Activated effector memory CD4-positive, alpha-beta T cell treated with Interleukin-2 at 50 U/mL for 16 hours (primary cell): Measurements from ENCODE around the gene ZNF503.

Source experiments
- DNase-seq: peaks from one replicate; pipeline ENCODE4 v3.0.0-alpha.2; 2020

Gene ZNF503

DNA sequence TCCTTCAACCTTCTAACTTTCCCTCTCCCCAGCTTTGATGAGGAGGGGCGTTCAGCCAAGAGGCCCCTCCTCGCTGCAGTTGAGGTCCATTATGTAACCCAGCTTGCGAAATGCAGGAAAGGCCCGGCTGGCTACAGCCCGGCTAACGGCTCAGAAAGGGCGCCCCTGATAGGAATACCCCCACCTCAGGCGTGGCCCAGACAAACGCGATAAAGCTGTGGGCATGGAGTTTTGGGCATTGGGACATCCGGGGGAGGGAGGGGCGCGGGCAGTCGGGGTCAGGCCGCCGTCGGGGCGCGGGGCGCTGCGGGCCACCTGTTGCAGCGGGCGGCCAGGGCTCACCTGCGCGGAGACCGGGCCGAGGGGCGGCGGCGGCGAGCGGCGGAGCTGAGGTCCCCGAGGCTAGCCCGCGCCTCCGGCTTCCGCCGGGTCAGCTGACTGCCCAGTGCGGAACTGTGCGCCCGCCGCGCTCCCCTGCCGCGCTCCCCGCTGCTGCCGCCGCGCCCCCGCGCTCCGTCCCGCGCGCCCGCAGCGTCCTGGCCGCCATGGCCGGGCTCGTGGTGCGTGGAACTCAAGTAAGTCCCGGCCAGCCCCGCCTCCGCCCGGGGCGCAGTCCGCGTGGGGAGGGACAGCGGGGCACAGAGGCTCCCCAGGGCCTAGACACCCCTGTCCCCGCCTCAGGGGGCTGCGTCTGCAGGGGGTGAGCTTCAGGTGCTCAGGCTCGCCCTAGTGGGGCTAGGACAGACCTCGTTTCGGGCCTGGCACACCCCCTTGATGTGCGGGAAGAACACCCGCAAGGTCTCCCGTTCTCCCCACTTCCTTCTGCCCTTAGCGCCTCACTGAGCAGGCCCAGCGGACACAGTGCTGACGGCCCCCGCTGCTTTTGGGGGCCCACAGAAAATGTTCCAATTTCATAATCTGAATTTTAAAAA is 29.9 kb upstream of the ZNF503 start, which contains the start of gene LRMDA:
Gene LRMDA (plus strand): TSS at position 445 of the 932 bp plus-strand sequence.
- no peak for DNase-seq

GRCh38 chr10:75430000-75430763 is 28.6 kb upstream of the ZNF503 start:
- no peak for DNase-seq

GRCh38 chr10:75429159-75429827 is 27.7 kb upstream of the ZNF503 start:
- no peak for DNase-seq

DNA sequence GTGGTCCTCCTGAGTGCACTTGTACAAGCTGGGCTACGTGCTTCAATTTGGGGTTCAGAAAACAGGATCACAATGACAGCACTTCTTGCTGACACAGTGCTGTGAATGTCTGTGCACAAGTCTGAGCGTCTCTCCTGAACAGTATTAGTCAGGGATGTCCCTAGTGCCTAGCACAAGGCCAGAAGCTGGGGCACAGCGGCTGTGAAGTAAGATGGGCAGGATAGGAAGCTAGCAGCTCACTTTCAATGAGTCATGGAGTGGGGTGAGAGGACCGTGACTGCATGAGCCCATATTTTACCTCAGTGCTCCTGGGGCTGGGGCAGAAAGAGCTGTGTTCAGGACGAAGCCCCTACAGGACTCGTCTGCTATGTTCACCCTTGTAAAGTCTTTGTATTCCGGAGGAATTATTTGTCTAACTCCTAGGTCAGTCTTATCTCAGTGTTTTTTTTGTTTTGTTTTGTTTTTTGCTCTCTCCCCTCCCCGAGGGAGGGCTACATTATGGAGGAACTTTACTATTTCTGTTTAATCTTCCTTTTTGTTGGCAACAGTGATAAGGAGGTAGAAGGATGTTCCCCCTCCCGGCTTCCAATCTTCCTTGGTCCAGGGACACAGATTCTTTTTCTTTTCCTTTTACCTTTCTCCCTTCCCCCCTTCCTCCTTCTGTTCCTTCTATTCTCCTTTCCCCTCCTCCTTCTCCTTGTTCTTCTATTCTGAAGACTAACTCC is 27.0 kb upstream of the ZNF503 start:
- DNase-seq: no peak

- no peak for DNase-seq
Observed at GRCh38 chr10:75427951-75428350, 26.4 kb upstream of the ZNF503 start.

DNA sequence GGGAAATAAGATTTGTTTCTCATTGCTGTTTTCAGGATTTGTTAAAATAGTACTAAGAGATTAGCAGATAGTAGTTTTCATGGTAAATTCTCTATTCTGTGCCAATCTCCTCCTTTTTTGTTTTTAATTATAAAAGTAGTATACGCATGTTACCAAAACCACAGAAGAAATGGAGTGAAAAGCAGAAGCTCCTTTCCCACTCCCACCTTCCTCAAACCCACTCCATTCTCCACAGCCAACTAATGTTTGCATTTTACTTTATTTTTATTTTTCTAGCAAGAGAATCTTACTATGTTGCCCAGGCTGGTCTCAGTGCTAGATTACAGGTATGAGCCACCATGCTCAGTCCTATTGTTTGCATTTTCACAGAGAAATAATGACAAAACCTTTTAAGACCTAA is 25.3 kb upstream of the ZNF503 start:
- DNase-seq: no peak

GRCh38 chr10:75425291-75426079 is 23.9 kb upstream of the ZNF503 start:
- DNase-seq: no peak

- DNase-seq: no peak
Observed at GRCh38 chr10:75424571-75424970, 23.0 kb upstream of the ZNF503 start.

DNA sequence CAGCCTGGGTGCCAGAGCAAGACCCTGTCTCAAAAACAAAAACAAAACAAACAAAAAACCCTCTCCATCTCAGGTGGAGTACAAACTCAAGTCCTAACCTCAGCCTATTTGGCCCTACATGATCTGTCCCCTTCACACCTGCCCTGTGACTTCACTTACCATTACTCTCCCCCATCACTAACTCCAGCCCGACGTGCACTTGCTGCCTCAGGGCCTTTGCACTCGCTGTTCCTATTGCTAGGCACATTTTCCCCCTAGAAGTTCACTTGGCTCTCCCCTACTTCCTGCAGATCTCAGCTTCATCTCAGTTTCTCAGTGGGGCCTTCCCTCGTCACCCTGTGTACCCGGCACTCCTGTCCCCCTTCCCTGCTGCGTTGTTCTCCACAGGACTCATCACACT is 21.3 kb upstream of the ZNF503 start:
- DNase-seq: no peak

DNA sequence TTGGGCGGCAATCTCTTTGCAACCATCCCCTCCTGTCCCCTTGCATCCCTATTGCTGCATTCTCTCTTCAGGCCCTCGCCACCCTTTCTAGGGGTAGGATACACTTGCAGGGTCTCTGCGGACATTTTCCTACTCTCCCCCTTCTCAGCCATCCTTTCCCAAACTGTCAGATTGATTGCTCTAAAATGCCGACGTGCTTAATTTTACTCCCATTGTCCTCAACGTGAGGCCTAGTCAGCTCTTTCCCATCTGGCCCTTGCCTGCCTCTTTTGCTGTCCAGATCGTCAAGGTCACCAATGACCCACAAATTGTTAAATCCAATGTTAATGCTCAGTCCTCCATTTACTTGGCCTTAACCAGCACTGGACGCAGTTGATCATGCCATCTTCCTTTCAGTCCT is 17.1 kb upstream of the ZNF503 start:
- no peak for DNase-seq

- DNase-seq: no peak
Observed at GRCh38 chr10:75418293-75418692, 16.7 kb upstream of the ZNF503 start.

- no peak for DNase-seq
Observed at GRCh38 chr10:75417522-75417927, 16.0 kb upstream of the ZNF503 start.

DNA sequence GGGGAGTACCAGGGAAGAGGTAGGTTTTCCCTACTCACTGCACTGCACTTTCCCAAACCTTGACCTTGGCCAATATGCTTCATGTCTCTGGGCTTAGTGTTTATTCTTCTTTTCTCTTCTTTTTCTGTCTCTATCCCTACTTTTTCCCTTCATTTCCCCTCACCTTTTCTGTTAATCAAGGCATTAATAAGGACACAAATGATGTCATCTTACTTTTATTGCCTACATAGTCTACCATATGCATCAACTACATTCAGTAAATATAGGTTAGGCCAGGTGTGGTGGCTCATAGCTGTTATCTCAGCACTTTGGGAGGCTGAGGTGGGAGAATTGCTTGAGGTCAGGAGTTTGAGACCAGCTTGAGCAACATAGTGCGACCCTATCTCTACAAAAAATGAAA is 13.0 kb upstream of the ZNF503 start:
- no peak for DNase-seq

DNA sequence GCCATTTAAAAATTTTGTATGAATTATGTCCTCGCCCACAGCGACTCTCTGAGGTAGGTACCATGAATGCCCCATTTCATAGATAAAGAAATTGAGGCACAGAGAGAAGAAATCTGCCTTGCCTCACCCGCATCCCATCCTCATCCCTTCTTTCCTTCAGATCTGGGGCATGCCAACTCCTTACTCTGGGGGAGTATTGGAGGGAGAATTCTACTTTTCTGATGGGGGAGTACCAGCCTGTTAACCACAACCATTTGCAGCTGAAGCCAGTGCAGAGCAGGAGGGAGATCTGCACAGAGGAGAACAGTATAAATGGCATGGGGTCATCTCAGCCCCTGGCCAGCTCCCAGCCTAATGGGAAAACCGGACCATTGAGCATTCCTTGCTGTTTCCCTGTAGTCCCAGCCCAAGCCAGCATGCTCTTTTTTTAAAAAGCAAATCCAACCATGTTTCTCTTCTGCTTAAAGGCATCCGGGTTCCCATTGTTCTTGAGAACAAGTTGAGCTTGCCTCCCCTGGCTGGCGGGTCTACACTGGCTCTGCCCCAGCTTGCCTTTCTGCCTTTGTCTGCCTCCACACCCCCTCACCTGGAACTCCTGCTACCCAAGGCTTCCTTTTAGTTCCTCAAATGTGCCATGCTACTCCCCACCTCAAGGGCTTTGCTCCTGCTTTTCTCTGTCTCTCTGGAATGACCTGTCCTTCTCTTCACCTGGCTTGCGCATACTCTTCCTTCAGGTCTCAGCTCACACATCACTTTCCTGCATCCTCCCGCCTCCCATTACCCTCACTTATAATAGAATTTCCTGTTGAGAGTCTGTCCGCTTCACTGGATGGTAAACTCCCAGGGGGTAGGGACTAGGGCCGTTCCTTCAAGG is 8.8 kb upstream of the ZNF503 start:
- DNase-seq: no peak

DNA sequence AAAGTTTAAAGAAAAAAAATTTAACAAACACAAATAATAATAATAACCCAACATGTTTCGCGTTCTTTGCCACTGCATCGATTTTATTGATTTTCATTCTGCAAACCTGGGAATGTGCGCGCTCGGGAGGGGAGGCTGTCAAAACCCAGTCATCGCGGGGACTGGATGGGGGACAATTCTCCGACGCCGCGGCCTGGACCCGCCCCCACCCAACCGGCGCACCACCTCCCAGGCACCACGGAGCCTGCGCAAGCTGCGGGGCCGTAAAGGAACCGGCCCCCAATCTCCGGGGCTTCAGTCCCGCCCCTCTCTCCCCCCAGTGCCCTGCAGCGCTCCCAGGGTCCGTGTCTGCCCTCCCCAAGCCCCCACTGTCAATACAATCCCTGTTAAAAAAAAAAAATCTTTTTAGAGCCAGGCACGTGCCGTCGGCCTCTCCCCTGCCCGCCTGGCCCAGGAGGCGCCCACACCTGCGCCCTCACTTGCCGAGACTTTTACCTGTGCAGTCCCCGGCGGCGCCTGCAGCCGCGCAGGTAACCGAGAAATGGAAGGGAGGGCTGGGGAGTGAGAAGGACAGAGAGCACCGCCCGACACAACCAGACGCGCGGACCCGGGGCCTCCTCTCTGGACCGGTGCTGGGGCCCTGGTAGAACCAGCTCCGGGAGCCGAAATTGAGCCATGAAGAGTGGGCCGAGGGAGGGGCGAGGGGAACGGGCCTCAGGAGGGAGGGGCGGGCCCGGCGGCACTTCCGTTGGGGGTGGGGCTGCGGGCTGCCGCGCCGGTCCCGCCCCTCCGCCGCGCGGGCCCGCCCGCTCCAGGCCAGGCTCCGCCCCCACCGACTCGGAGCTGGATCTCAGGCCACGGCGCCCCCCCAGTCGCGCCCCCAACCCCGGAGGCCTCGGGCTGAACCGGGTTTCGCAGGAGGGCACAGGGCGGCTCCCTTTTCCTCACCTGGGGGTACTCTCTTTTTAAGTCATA is 7.6 kb upstream of the ZNF503 start:
- DNase-seq: no peak

DNA sequence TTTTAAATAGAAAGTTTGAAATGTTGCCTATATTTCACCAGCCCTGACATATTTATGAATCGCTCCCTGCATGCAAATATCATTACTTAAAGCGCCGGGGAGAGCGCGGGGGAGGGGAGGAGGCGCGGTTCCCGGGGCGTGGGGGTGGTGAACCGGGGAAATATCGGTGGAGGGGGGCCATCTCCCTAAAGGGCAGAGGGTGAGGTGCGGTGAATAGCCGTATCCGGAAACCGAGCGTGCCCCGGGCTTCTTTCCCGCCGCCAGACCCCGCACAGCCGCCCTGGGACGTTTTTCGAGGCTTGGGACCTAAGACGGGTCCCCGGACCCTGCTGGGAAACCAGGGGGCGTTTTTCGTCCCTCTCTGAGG is 6.9 kb upstream of the ZNF503 start:
- no peak for DNase-seq

GRCh38 chr10:75407713-75408508 is 6.3 kb upstream of the ZNF503 start:
- DNase-seq: no peak

DNA sequence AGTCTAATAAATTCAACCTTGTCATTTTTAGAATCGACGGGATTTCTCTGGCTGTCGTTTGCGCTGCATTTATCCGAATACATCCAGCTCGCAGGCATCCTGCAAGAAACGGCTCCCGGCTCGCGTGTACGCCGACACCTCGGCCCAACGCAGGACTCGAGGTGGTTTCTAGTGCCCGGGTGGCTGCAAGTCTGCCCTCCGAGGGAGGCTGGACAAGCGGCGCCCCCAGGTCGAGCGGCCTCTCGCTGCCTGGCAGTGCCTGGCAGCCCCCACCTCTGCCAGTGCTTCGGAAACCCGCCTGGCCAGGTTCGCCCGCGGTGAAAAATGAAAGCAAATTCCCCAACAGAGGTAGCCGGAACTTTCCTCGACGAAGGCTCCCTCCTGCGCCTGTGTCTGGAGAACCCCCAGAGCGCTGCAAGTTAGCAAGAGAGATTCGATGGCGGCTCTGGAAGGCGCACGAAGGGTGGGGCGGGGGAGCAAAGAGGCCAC is 5.7 kb upstream of the ZNF503 start:
- DNase-seq: no peak
